ENCODE data around the gene SAC3D1.
"Not testable (repeated sequence)": the region's sequence is repeated elsewhere in the genome, so short reads cannot be mapped to it uniquely, and the experiment has no call there.

The SAC3D1 gene

DNA sequence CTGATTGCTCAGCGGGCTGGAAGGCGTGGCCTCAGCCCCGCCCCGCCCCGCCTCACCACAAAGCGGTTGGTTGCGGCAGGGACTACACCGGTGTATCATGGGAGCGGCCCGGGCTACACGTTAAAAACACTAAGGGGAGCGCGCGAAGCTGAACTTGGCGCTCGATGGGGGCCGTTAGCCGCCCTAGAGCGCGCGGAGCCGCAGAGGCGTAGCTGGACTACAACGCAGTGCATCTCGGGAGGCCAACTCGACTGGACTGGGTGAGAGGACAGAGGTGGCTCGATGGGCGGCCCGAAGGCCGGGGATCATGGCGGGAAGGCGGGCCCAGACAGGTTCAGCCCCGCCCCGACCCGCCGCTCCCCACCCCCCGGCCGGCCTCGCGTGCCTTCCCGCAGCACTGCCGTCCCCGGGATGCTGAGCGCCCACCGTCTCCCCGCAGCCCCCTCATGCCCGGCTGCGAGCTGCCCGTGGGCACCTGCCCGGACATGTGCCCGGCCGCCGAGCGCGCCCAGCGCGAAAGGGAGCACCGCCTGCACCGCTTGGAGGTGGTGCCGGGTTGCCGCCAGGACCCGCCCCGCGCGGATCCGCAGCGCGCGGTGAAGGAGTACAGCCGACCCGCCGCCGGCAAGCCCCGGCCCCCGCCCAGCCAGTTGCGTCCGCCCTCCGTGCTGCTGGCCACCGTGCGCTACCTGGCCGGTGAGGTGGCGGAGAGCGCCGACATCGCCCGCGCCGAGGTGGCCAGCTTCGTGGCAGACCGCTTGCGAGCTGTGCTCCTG lies at the start of gene SAC3D1:
TSS of gene SAC3D1 (plus strand) at position 364 of the 776 bp plus-strand sequence. CDS start at position 447, 83 bp downstream.
- peak; percentile 87 for DNase-seq

DNA sequence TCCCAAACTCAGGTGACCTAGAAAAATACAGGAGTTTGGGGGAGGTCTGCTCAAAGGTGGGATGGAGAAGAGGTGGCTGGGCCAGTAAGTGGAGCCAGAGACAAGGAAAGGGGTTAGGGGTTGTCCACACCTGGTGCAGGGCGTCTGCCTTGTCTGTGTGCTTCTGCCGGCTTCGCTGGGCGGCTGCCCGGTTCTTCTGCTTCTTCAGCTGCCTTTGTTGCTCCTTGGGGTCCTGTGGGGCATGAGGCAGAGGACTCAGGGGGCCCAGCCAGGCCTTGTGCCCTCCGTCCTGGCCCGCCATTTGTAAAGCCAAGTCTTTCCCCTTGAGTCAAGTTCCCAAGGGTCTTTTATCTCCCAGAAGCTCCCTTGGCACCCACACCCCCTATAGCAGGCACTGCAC lies 46.7 kb upstream of the SAC3D1 start:
- DNase-seq: no peak

DNA sequence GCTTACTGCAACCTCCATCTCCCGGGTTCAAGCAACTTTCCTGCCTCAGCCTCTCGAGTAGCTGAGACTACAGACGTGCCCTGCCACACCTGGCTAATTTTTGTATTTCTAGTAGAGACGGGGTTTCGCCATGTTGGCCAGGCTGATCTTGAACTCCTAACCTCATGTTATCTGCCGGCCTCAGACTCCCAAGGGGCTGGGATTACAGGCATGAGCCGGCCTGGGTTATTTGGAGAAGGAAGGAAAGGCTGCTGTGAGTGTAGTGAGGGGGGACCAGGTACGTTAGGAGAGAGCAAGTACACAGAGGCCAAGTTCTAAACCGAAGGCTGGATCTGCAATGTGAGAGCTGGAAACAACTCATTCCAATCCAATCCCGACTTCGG lies 44.7 kb upstream of the SAC3D1 start:
- DNase-seq: no peak

DNA sequence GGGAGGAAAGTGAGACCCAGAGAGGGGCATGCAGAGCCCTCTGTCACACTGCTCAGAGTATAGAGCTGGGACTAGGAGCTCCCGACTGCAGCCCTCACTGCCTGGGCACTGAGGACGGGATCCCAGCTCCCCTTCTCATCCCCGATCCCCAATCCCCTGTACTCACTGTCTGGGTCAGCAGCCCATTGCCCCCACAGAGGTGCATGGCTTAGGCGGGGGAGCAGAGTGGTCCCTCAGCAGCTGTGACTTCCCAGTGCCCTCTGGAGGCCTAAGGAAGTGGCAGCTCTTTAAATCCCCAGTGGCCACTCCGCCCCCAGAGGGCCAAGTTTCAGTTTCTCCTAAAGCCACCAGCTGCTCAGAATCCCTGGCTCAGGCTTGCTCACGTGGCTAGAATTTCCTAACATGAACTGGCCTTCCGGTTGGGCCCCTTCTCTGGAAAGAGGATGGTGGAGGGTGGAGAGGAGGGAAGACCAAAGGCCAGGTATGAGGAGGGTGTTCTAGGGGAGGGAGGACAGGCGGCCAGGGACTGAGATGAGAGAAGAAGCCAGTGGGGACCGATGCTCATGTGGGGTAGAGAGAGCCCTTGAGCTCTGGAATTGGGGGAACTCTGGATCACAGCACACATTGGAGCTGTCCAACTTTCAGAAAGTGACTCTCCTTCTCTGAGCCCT lies 44.2 kb upstream of the SAC3D1 start, which contains the start of gene BATF2:
TSS of gene BATF2 (minus strand) at position 262 of the 671 bp plus-strand sequence. CDS start at position 205, 57 bp downstream.
- peak; percentile 20 to 22 for DNase-seq

DNA sequence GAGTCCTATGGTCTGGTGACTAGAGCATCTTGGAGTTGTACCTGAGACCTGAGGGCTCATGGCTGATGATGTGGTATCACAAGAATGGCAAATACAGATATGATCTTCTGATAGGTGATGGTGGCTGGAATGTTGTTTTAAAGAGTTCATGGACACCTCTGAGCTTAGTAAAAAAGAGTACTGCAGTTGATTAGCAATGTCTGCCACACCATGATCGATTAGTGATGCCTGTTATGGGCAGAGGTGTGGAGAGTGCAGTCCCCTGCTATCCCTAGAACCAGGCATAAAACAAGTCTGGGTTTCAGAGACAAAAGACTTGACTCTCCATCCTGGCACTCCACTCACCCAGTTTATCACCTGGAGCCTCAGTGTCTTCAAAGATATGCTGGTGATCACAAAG lies 42.9 kb upstream of the SAC3D1 start:
- DNase-seq: peak in 1 of 2 experiments; percentile 39

DNA sequence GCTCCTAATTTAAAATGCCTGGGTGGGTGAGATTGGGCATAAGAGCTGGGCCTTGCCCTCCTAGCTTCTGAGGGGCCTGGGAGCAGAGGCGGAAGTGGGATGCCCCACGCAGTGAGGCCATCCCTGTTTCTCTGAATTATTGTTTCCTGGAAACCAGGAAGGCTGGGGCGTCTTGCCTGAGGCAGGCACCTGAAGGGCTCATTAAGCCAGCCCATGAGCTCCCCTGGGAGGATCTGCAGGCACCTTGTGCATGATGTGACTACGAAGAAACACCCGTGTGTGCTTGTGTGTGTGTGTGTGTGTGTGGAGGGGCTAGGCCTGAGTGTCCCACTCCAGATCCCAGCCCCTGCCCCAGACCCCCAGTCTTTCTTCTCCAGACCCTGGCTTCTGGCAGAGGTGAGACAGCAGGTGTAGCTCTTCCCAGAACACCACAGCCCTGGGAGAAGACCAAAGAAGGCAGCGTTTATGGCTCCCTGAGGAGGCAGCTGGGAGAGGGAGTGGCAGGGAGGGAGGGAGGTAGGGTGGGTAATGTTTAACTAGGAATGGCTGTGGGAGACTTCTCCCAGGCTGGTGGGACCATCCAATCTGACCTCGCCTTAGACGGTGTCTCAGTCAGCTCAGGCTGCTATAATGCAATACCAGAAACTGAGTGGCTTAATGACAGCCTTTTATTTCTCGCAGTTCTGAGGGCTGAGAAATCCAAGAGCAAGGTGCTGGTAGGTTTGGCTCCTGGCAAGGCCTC lies 42.1 kb upstream of the SAC3D1 start:
- DNase-seq: peak; percentile 28 to 57

DNA sequence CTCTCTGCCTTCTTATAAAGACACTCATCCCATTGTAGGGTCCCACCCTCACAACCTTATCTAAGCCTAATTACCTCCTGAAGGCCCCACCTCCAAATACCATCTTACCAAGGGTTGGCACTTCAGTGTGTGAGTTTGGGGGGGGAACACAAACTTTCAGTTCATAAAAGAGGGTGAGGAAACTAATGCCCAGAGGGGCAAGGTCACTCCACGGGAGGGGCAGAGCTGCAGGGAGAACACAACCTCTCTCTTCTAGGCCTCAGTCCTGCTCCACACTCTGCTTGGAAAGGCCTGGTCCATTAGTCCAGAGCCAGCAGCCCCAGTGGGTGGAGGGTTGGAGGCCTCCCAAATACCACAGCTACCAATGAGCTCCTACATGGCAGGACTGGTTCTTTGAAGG lies 41.5 kb upstream of the SAC3D1 start:
- no peak for DNase-seq

DNA sequence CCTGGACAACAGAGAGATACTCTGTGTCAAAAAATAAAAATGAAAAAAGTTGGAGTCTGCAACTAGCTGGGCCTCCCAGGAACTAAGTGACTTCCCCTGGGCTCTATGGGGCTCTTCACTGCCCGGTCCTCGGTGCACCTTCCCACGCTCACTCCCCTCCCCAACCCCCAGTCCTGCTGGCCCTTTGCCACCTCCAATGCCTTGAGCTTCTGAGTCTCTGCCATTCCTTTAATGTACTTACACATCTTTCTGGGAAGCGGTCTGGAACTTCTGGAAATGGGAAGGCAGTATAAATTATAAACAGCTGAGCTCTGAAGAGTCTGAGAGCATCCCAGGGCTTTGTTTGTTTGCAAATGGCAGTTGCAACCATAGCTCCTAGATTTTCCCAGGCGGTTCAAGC lies 38.3 kb upstream of the SAC3D1 start:
- no peak for DNase-seq

DNA sequence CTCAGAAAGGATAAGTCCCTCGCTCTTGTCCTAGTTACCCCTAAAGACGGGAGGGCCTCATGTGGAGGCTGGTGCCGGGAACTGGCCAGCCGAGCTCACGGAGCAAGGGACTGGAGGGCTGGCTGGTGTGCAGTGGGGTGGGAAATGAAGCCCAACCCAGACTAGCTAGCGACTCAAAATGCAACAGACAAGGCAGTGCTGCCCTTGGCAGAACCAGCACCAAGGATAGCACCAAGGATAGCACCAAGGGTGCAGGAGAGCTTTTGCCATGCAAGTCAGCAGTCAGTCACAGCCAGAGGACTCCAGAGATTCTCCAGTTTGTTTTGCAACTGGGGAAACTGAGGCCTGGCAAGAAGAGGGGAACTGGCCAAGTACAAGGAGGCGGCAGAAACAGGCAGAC lies 37.7 kb upstream of the SAC3D1 start:
- no peak for DNase-seq

DNA sequence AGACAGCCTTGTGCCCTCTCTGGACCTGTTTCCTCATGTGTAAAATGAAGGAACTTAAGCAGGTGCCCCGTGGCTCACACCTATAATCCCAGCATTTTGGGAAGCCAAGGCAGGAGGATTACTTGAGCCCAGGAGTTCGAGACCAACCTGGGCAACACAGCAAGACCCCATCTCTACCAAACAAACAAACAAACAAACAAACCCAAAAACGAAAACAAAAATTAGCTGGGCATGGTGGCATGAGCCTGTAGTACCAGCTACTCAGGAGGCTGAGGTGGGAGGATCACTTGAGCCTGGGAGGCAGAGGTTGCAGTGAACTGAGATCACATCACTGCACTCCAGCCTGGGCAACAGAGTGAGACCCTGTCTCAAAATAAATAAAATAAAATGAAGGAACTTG lies 37.0 kb upstream of the SAC3D1 start:
- DNase-seq: not testable (repeated sequence)

DNA sequence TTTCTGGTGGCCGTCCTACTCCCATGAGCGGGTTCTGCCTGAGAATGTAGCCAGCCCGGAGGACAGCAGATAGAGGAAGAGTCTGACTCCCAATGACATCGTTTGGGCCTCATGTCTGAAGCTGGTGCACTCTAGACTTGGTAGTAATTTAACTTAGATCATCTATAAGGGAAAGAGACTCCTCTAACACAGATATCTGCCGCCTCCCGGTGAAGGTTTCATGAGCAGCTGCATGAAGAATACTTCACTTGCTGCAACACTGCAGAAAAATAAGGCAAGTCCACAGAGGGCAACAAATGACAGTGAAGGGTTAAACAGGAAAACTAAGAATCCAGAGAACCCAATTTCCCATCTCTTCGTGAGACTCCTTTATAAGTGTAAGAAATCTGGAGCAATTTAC lies 33.0 kb upstream of the SAC3D1 start:
- no peak for DNase-seq

DNA sequence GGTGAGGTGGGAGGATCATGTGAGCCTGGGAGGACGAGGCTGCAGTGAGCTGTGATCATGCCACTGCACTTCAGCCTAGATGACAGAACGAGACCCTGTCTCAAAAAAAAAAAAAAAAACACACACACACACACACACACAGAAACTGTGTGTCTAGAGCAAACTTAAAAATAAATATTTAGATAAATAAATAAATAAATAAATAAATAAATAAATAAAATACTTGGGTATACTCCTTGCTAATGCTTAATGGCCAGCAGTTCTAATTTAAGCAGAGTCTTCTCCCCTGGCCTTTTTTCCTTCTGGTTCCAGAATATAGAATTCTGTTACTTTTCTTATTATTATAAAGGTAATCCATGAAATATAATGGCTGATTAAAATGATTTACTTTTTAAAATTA lies 32.1 kb upstream of the SAC3D1 start:
- no peak for DNase-seq

DNA sequence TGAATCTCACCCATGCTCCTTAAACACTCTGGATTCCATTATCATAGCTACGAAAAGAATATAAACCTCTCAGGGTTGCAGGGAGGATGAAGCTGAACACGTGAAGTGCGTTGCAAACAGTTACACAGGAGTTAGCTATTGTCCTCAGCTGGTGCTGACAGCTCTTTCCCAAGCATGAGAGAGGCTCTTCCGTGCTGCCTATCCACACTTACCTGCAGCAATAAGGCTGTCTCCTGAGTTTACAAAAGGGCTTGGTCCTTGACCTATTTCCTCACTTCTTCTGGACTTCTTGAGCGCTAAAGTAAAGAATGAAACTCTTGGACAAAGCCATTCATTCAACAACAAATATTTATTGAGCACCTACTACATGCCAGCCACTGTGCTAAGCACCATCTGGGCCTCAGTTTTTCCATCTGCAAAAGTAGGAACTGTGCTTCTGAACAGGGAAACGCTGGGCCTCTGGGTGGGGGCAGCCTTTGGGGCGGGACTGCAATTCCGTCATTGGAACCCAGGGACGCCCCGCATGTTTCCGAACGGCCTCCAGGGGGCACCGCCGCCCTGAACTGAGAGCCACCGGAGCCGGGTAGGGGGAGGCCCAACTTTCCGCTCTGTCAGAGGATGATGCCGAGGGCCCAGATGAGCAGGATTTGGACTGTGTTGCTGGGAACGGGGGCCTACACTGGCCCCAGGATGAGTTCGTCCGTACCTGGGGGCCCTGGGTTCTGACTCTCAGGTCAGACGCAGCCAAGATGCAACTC lies 27.7 kb upstream of the SAC3D1 start:
- peak; percentile 67 to 82 for DNase-seq

DNA sequence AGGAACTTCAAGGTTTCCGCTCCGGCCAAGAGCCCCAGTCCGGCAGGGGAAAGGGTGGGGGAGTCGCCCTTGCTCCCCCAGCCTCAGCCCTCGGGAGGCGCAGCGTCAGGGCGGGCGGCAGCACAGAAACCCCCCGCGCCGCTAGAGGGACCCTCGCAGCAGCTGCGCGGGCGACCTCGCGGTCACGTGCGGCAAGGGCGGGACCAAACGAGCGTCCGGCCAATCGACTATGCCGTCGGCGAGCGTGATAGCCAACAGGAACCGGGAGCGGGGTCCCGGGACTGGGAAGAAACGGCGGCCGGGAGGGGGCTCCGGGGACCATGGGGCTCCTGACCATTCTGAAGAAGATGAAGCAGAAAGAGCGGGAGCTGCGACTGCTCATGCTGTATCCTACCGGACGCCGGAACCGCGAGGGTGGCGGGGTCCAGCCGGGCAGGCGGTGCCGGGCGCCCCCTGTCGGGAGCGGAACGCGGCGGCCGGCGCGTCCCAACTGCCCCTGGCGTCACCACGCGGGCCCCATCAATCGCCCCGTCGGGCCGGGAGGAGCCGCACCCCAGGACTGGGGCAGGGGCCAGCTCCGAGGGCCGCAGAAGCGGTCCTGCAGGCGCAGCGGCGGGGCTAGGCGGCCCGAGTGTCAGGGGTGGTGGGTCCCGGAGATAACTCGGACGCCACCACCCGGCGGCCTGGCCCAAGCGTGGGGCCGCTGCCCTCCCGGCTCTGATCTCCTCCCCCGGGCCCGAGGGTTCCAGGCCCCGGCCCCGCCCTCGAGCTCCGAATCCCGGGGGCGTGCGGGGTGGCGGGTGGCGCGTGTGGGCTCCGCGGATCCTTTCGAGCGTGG lies 26.9 kb upstream of the SAC3D1 start, which contains the start of gene ARL2:
TSS of gene ARL2 (plus strand) at position 273 of the 838 bp plus-strand sequence. CDS start at position 321, 48 bp downstream.
- peak; percentile 72 to 79 for DNase-seq

DNA sequence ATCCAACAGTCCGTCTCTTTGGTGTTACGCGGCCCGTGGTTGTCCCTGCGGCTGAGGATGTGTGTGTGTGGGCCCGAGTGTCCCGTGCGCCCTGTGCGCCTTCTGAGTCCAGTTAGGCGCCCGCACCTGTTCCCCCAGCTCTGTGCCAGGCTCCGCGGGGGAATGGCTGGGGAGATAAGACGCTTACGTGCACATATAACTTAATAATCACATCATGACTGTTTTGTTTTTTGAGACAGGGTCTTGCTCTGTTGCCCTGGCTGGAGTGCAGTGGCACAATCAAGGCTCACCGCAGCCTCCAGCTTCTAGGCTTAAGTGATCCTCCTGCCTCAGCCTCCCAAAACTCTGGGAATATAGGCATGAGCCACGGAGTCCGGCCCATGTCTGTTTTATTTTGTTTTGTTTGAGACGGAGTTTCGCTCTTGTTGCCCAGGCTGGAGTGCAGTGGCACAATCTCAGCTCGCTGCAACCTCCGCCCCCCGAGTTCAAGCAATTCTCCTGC lies 26.2 kb upstream of the SAC3D1 start:
- no peak for DNase-seq

DNA sequence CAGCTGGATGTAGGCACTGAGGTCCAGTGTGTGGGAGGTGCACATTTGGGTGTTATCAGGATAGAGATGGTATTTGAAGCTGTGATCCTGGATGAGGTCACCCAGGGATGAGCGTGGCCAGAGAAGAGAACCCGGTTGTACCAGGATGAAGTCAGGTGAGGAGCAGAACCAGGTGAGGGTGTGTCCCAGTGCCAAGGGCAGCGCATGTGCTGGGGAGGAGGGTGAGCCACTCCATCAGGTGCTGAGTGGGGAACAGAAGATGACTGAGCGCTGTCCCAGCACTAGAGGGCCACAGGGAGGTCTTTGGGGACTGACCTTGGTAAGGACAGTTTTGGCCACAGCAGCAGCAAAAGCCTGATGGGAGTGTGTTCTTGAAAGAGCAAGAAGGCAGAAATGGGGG lies 24.3 kb upstream of the SAC3D1 start:
- no peak for DNase-seq

DNA sequence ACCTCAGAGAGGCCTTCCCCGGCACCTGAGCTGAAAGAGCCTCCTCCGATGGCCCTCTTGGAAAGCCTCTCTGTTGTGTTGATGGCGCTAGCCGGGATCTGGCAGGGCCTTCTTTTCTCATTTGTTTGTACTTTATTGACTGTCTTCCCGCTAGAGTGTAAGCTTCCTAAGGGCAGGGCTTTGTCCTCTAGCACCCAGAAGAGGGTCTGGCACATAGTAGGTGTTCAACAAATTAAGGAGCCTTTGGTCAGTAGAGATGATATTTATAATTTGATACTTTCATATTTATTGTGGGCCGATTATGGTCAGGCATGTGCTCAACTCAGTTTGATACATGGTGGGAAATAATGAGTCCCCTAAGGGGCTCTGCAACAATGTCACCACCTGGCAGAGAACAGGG lies 23.1 kb upstream of the SAC3D1 start:
- DNase-seq: no peak

DNA sequence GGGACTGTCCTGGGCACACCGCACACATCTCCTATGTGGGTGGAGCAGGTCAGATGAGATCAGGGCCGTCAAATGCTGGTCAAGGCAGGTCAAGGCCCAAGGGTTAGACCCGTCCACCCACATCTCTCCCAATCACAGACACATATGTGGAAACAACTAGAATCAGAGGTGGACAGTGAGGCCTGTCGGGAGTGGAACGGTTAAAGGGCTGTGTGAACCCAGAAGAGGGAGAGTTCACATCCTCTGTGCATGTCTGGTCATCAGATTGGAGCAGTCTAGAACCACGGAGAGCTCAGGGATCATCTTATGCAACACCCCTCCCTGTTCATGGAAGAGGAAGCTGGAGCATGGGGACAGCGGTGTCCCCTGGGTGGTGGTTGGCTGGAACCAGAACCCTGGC lies 21.2 kb upstream of the SAC3D1 start:
- no peak for DNase-seq

DNA sequence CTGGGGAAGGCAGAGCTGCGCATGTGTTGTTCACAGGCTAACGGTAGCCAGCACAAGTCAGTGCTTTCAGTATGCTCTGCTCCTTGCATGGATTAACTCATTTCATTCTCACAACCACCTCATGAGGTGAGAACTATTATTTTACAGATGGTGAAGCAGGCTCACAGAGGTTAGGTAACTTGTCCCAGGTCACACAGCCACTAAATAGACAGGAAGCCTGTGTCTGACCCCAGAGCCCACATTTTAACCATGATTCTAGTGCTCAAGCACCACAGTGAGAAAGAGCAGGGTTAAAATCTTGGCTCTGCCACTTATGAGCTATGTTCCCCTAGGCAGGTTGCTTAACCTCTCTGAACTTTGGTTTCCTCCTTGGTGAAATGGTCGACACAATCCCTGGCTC lies 20.0 kb upstream of the SAC3D1 start:
- no peak for DNase-seq

DNA sequence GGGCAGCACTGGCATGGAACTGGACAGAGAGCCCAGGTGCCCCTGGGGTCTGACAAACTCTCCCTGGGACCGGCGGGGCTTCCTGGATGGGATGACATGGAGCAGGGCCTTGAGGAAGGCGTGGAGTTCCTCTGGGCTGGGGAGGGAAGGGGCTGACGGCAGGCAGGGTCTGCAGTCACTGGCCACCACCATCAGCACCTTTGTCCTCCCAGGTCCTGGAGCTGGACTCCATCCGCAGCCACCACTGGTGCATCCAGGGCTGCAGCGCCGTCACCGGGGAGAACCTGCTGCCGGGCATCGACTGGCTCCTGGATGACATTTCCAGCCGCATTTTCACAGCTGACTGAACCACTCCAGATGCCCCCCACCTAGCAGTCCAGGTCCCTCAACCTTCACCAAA lies 19.5 kb upstream of the SAC3D1 start:
- no peak for DNase-seq

DNA sequence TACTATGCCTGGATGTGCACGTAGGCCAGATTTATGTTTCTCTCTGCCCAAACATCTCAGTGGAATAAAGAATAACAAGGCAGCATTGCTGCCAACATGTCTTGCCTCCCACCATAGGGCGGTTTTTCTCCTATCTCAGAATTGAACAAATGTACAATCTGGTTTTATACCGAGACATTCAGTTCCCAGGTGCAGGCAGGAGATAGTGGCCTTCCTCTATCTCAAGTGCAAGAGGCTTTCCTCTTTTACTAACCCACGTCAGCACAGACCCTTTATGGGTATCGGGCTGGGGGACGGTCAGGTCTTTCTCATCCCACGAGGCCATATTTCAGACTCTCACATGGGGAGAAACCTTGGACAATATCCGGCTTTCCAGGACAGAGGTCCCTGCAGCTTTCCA lies 17.5 kb upstream of the SAC3D1 start:
- not testable (repeated sequence) for DNase-seq

DNA sequence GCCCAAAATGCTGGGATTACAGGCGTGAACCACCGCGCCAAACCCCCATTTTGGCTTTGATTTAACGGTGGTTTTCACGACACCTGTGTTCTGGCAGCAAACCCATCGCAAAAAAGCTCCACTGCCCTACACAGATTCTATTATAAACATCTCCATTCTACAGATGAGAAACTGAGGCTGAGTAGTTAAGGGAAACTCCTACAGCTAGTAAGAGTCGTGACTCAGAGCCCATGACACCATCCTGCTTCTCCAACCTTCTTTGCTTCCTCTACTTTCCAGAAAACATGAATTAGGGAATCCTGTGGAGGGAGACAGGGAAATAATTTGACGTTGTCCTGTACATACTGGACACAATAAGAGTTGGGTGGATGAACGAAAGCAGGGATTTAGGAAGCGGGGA lies 14.2 kb upstream of the SAC3D1 start:
- no peak for DNase-seq

Measured in NCI-H187 (cell line).